Measurements from ENCODE around the gene SLC24A3.

Gene SLC24A3

GRCh38 chr20:19232997-19233794, 20.8 kb downstream of the SLC24A3 start:
- no peak overlapping the region for H3K4me3 ChIP-seq (ENCODE audit: low read depth, low read length)
- in situ Hi-C loops (cut with HindIII; ENCODE audit: low sequenced_read_pairs): no loop called here
- no peak for DNase-seq (ENCODE audit: low read depth, low spot score)
- TF ChIP-seq CTCF (IDR thresholded peaks at IDR 0.05; ENCODE audit: low read depth, low read length): no peak

GRCh38 chr20:19236371-19237055, 24.1 kb downstream of the SLC24A3 start:
- no peak overlapping the region for H3K4me3 ChIP-seq (ENCODE audit: low read depth, low read length)
- in situ Hi-C loops (cut with HindIII; ENCODE audit: low sequenced_read_pairs): no loop called here
- TF ChIP-seq CTCF (IDR thresholded peaks at IDR 0.05; ENCODE audit: low read depth, low read length): no peak
- DNase-seq (ENCODE audit: low read depth, low spot score): no peak

- TF ChIP-seq CTCF (IDR thresholded peaks at IDR 0.05; ENCODE audit: low read depth, low read length): no peak
- DNase-seq (ENCODE audit: low read depth, low spot score): no peak
- in situ Hi-C loops (cut with HindIII; ENCODE audit: low sequenced_read_pairs): no loop called here
Observed at GRCh38 chr20:19241440-19241839, 29.0 kb downstream of the SLC24A3 start.

GRCh38 chr20:19244291-19244690, 31.8 kb downstream of the SLC24A3 start:
- no peak for DNase-seq (ENCODE audit: low read depth, low spot score)
- in situ Hi-C loops (cut with HindIII; ENCODE audit: low sequenced_read_pairs): no loop called here
- TF ChIP-seq CTCF (IDR thresholded peaks at IDR 0.05; ENCODE audit: low read depth, low read length): no peak
- H3K4me3 ChIP-seq (ENCODE audit: low read depth, low read length): no peak overlapping the region

More at GRCh38 chr20:19241440-19241839, 29.0 kb downstream of the SLC24A3 start:
- no peak overlapping the region for H3K4me3 ChIP-seq (ENCODE audit: low read depth, low read length)

- DNase-seq (ENCODE audit: low read depth, low spot score): no peak
- H3K4me3 ChIP-seq (ENCODE audit: low read depth, low read length): no peak overlapping the region
- no peak for TF ChIP-seq CTCF (IDR thresholded peaks at IDR 0.05; ENCODE audit: low read depth, low read length)
- in situ Hi-C loops (cut with HindIII; ENCODE audit: low sequenced_read_pairs): no loop called here
Observed at GRCh38 chr20:19249106-19249879, 36.9 kb downstream of the SLC24A3 start.

- H3K4me3 ChIP-seq (ENCODE audit: low read depth, low read length): no peak overlapping the region
- no peak for DNase-seq (ENCODE audit: low read depth, low spot score)
- in situ Hi-C loops (cut with HindIII; ENCODE audit: low sequenced_read_pairs): no loop called here
- no peak for TF ChIP-seq CTCF (IDR thresholded peaks at IDR 0.05; ENCODE audit: low read depth, low read length)
Observed at GRCh38 chr20:19250346-19250745, 37.9 kb downstream of the SLC24A3 start.

Data from astrocyte of the spinal cord (primary cell).